Heart right ventricle (tissue), 16 donors: ENCODE measurements around the gene CD8A. TPM values are rescaled to one million over a fixed set of nuclear protein-coding genes. Genes with fewer than 3 reads are reported as not detected.

Experiments used
- ATAC-seq, 8 donors: fragments of 200-7000 bp; cut with Tn5 transposase; one replicate each; pipeline ENCODE4 v1.9.1; 2020; ENCODE audit warnings: mild to moderate bottlenecking in 8 of 8, moderate library complexity in 8 of 8, moderate number of reproducible peaks in 1 of 8
- DNase-seq, 2 donors: peaks; one replicate each; pipeline ENCODE4 v3.0.0-alpha.2; 2020
- H3K27ac ChIP-seq, 10 donors: fragments of 200-600 bp; sonication (generic) in 2 of 10; one replicate each; pipeline versions ENCODE4 v1.5.0 to v1.8.0; 2020 to 2022; ENCODE audit warnings: mild to moderate bottlenecking in 3 of 10
- H3K27me3 ChIP-seq, 7 donors: fragments of 200-600 bp; one replicate each; pipeline ENCODE4 v1.8.0; 2021 to 2022; ENCODE audit warnings: mild to moderate bottlenecking in 2 of 7
- H3K36me3 ChIP-seq, 9 donors: fragments of 200-600 bp; sonication (generic) in 1 of 9; one replicate each; pipeline versions ENCODE4 v1.5.0 to v1.8.0; 2020 to 2022; ENCODE audit warnings: mild to moderate bottlenecking in 2 of 9
- H3K4me1 ChIP-seq, 9 donors: fragments of 200-600 bp; sonication (generic) in 1 of 9; one replicate each; pipeline versions ENCODE4 v1.5.0 to v1.8.0; 2020 to 2022; ENCODE audit warnings: mild to moderate bottlenecking in 4 of 9
- H3K4me3 ChIP-seq, 10 donors: fragments of 200-600 bp; sonication (generic) in 2 of 10; one replicate each; pipeline versions ENCODE4 v1.5.0 to v1.8.0; 2020 to 2022; ENCODE audit warnings: mild to moderate bottlenecking in 7 of 10, moderate library complexity in 2 of 10
- H3K9me3 ChIP-seq, 11 donors: fragments of 200-600 bp in 10 of 11; sonication (generic) in 2 of 11; one replicate each; pipeline versions ENCODE4 v1.5.0 to v1.8.0; 2013 to 2022; ENCODE audit warnings: mild to moderate bottlenecking in 2 of 11, control low read depth in 1 of 11, moderate library complexity in 1 of 11
- WGBS, 2 donors: extraction: QIAGEN DNeasy Blood & Tissue Kit; methylation state at CpG; one replicate each; pipeline ENCODE4 v1.1.7; 2013; ENCODE audit warnings: inconsistent platforms in 1 of 2; 5-methylcytosine and 5-hydroxymethylcytosine counted together
- intact Hi-C, 10 donors: fragments of 100-400 bp; cut with DNase I; formaldehyde crosslinking; loops; one replicate each; pipeline versions ENCODE4 v1.11.1 to v1.14.2; 2022
- polyA plus RNA-seq, 2 donors: library from polyadenylated mRNA; stranded (reverse); fragments of 200-250 nt; gene quantifications; one replicate each; pipeline ENCODE4 v1.2.3, GENCODE V29; 2013
- total RNA-seq, 10 donors: library from RNA; stranded (reverse); fragmentation: NEBNext Ultra II Directional in 3 of 10; extraction: Animal tissue kit (Norgen Biotek cat#: 25700) in 3 of 10; gene quantifications; one replicate each; pipeline versions ENCODE4 v1.2.1 to v1.2.4, GENCODE V29; 2021 to 2023
- TF ChIP-seq, protein P1 (sequence below), 9 donors: fragments of 200-600 bp; sonication (generic) in 2 of 9; IDR thresholded peaks; one replicate each; pipeline versions ENCODE4 v1.5.0 to v1.8.0; 2021 to 2022; ENCODE audit warnings: antibody characterized with exemption in 9 of 9, mild to moderate bottlenecking in 5 of 9, moderate library complexity in 1 of 9
- donor health status: Arrhythmogenic right ventricular cardiomyopathy.
- donor health status: ischemic (EF 13 %, LVEDD 7.1; RV severe dilation, severe dysfunction).
- donor health status: healthy with polysubstance abuse.
- donor health status: DM: no; HTN: yes; CAD: no.
- donor health status: DM: no; HTN: no; CAD: no.
- donor health status: ischemic (EF 25% LVEDD 6.9; RV normal size, moderate dysfunction).
- donor health status: ischemic (EF 25% LVEDD 5.7; RV mildly dilated, moderate dysfunction).
- donor health status: healthy.
- donor health status: DM: yes; HTN: yes; CAD: no.
- donor health status: Ischemic cardiomyopathy.
- donor health status: ischemic (EF 35%, LVEDD 5.7; RV mildly dilated, moderate dysfunction).
- donor health status: nonischemic (EF 11% LVEDD 7.7; RV severe dilation, severe dysfunction).
- donor health status: DM: yes; HTN: yes; CAD: no.
- donor health status: PGD.
- donor health status: ischemic (EF 29% LVEDD 5.4; RV normal size, mild dysfunction).
- donor health status: nonischemic (EF 23%, LVEDD 6.1; RV moderate dilation, normal function).

CD8A gene
- total and polyA plus RNA-seq, 12 donors, result 0.19 to 11.8 (median 0.48) TPM; not detected in 1

DNA sequence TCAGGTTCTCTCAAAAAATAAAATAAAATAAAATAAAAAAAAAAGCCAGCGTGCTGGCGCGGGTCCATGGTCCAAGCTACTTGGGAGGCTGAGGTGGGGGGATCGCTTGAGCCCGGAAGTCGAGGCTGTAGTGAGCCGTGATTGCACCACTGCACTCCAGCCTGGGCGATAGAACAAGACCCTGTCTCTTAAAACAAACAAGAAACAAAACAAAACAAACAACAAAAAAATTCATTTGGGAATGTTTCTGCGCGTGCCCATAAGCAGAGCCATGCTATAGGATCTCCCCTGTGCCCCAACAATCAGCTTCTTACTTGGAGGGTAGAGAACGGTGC, 16.4 kb upstream of the CD8A start:
- peak overlapping the region; percentile 26 to 56 (median 52) for H3K4me3 ChIP-seq
- WGBS, 2 donors, result 39 to 40% methylated on average over 11 of the region's 11 CpGs

DNA sequence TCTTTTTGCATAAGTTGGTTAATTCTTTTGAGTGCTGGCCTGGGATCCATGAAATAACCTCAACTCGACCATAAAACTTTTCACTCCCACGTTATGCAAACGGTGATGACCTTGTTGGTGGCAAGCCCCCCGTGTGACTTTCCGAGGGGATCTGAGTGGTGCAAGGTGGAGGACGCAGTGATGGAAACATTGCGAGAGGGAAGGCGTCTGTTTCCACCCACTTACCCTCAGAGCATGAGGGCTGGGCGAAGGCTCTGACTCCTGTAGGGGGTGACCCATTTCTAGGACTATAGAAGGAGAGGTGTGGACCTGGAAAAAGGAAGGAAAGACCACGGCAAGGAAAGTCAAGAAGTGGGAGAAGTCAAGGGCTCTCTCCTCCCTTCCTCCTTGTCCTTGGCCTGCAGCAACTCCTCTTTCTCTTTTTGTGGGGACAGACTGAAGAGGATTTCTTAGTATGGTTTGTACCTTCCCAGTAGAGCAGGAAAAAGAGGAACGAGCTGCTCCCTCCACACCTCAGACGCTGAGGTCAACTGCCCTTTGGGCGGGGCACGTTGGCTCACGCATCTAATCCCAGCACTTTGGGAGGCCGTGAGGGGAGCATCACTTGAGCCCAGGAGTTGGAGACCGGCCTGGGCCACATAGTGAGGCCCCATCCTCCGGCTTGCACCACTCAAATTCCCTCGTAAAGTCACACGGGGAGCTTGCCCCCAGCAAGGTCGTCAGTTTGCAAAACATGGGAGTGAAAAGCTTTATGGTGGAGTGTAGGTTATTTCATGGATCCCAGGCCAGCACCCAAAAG, 15.5 kb upstream of the CD8A start:
- H3K4me1 ChIP-seq, result peaks cover 2 to 30% (median 19%) of the 10 kb centered on the region in 9 donors
- no peaks in the 10 kb centered on the region for H3K9me3 ChIP-seq
- 85 to 87% methylated on average over 21 of the region's 21 CpGs for WGBS, 2 donors
- H3K36me3 ChIP-seq, result no peaks in the 10 kb centered on the region
- H3K27me3 ChIP-seq, result peaks cover 0 to 43% (median 26%) of the 10 kb centered on the region in 7 donors
- no peak overlapping the region for H3K4me3 ChIP-seq
- intact Hi-C loops, result loop anchor here in 1 of 10 donors (5.0 kb wide), 1 partner anchor 39 kb away; no protein-coding TSS in a partner anchor
- no peak for ATAC-seq
- TF ChIP-seq, protein P1, sequence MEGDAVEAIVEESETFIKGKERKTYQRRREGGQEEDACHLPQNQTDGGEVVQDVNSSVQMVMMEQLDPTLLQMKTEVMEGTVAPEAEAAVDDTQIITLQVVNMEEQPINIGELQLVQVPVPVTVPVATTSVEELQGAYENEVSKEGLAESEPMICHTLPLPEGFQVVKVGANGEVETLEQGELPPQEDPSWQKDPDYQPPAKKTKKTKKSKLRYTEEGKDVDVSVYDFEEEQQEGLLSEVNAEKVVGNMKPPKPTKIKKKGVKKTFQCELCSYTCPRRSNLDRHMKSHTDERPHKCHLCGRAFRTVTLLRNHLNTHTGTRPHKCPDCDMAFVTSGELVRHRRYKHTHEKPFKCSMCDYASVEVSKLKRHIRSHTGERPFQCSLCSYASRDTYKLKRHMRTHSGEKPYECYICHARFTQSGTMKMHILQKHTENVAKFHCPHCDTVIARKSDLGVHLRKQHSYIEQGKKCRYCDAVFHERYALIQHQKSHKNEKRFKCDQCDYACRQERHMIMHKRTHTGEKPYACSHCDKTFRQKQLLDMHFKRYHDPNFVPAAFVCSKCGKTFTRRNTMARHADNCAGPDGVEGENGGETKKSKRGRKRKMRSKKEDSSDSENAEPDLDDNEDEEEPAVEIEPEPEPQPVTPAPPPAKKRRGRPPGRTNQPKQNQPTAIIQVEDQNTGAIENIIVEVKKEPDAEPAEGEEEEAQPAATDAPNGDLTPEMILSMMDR (IDR thresholded peaks at IDR 0.05), result no peak
- peak overlapping the region in 1 of 10 donors; percentile 7 for H3K27ac ChIP-seq
- DNase-seq, result no peak

More for the DNA sequence above, 16.4 kb upstream of the CD8A start:
- intact Hi-C loops, result loop anchor here in 1 of 10 donors (5.0 kb wide), 1 partner anchor 40 kb away; no protein-coding TSS in a partner anchor
- DNase-seq (no peak), ATAC-seq (no peak)
- H3K36me3 ChIP-seq, result no peaks in the 10 kb centered on the region
- H3K27me3 ChIP-seq, result peaks cover 0 to 46% (median 34%) of the 10 kb centered on the region in 7 donors
- peaks cover 2 to 30% (median 19%) of the 10 kb centered on the region in 9 donors for H3K4me1 ChIP-seq
- H3K27ac ChIP-seq, result peak overlapping the region in 1 of 10 donors; percentile 67
- no peaks in the 10 kb centered on the region for H3K9me3 ChIP-seq
- TF ChIP-seq, protein P1 (IDR thresholded peaks at IDR 0.05), result no peak

DNA sequence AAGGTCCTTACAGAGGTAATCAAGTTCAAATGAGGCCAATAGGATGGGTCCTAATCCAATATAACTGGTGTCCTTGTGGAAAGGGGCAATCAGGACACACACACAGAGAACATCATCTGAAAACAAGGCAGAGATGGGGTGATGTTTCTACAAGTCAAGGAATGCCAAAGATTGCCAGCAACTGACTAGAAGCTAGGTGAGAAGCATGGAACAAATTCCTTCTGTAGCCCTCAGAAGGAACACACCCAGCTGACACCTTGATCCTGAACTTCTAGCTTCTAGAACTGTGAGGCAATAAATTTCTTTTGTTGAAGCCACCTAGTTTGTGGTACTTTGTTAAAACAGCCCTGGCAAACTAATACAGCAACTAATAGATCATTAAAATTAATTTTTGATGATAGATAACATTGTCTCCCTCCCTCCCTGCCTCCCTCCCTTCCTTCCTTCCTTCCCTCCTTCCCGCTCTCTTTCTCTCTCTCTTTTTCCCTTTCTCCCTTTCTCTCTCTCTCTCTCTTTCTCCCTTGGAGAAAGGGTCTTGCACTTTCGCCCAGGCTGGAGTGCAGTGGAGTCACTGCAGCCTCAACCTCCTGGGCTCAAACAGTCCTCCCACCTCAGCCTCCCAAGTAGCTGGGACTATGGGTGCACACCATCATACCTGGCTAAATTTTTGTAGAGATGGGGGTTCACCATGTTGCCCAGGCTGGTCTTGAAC, 10.3 kb upstream of the CD8A start:
- no peak overlapping the region for H3K27ac ChIP-seq
- intact Hi-C loops, result no loop called here
- DNase-seq, result no peak
- no peaks in the 10 kb centered on the region for H3K36me3 ChIP-seq
- no peaks in the 10 kb centered on the region for H3K4me1 ChIP-seq
- no peaks in the 10 kb centered on the region for H3K27me3 ChIP-seq
- ATAC-seq, result no peak
- peaks cover 0 to 17% (median 13%) of the 10 kb centered on the region in 11 donors for H3K9me3 ChIP-seq
- WGBS, 2 donors, result 78 to 85% methylated on average over 2 of the region's 2 CpGs
- TF ChIP-seq, protein P1 (IDR thresholded peaks at IDR 0.05), result no peak
- no peak overlapping the region for H3K4me3 ChIP-seq

DNA sequence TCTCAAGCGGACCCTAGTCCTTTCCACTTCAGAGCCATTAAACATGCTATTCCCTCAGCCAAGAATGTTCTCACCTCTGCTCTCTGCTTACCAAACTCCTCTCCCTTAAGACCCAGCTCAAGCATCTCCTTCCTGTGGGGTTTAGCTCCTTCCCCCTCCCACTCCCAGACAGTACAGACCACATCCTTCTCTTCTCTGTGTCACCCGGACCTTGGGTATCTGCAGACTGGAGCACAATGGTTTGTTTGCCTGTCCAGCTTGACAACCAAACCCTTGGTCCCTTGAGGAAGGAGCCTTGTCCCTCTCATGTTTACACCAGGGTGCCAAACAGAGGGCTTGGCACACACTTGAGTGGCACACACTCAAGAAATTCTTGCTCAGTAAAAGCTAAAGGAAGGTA, 4.1 kb upstream of the CD8A start:
- ATAC-seq, result no peak
- peaks cover 5 to 58% (median 49%) of the 10 kb centered on the region in 7 donors for H3K27me3 ChIP-seq

More for the DNA sequence above, 4.1 kb upstream of the CD8A start:
- WGBS, 2 donors, result 78 to 94% methylated on average over 2 of the region's 2 CpGs
- Histone ChIP-seq H3K27ac (no peak overlapping the region), H3K4me3 (no peak overlapping the region), H3K4me1 (peaks cover 0 to 19% (median 18%) of the 10 kb centered on the region in 9 donors), H3K36me3 (no peaks in the 10 kb centered on the region), H3K9me3 (peaks cover 0 to 26% (median 14%) of the 10 kb centered on the region in 11 donors)
- DNase-seq, result no peak
- intact Hi-C loops, result no loop called here
- TF ChIP-seq, protein P1 (IDR thresholded peaks at IDR 0.05), result no peak
